PC-3 (cell line): ENCODE measurements around the gene MFAP2. TPM values are rescaled to one million over a fixed set of nuclear protein-coding genes. Genes with fewer than 3 reads are reported as not detected.

Experiments
- ATAC-seq: fragments of 200-7000 bp; cut with Tn5 transposase; 2 replicates; pipeline ENCODE4 v1.9.1; 2020; ENCODE audit warnings: mild to moderate bottlenecking, moderate library complexity
- BruUV-seq: library from RNA; stranded (reverse); fragments of 400-500 nt; replicated peaks from 2 replicates; lab custom pipeline; 2021; lab: Mats Ljungman, UMichigan
- CTCF ChIA-PET: fragments of 300-600 bp; sonication (Branson Sonifier 250); formaldehyde crosslinking; loops from one replicate; lab custom pipeline; 2022; ENCODE audit warnings: antibody characterized with exemption; lab: Charles Lee
- POLR2A ChIA-PET: fragments of 300-600 bp; sonication (Branson Sonifier 250); formaldehyde crosslinking; loops from one replicate; lab custom pipeline; 2022; ENCODE audit warnings: antibody characterized with exemption; ENCODE audit not compliant: unreplicated experiment; lab: Charles Lee
- DNase-seq: peaks from one replicate; pipeline ENCODE4 v3.0.0-alpha.2; 2015
- H2AFZ ChIP-seq: fragments of 300-600 bp; sonication (generic); 2 replicates; pipeline ENCODE4 v1.6.0; 2016; ENCODE audit warnings: antibody characterized with exemption, low read length
- H3F3A ChIP-seq: fragments of 300-600 bp; sonication (generic); one replicate; pipeline ENCODE4 v1.6.0; 2017; ENCODE audit warnings: antibody characterized with exemption, low read length, control low read depth, mild to moderate bottlenecking; ENCODE audit not compliant: unreplicated experiment
- H3K27ac ChIP-seq: fragments of 300-600 bp; sonication (generic); 2 replicates; pipeline ENCODE4 v1.5.1; 2016; ENCODE audit warnings: mild to moderate bottlenecking, low read length
- H3K27me3 ChIP-seq: fragments of 300-600 bp; sonication (generic); 2 replicates; pipeline ENCODE4 v1.6.1; 2016; ENCODE audit warnings: low read length, mixed read lengths
- H3K36me3 ChIP-seq: fragments of 300-600 bp; sonication (generic); 2 replicates; pipeline ENCODE4 v1.6.1; 2016; ENCODE audit warnings: low read depth, mixed run types, low read length, mixed read lengths
- H3K4me1 ChIP-seq: fragments of 300-600 bp; sonication (generic); 2 replicates; pipeline ENCODE4 v1.5.1; 2016; ENCODE audit warnings: low read length; ENCODE audit not compliant: insufficient read depth
- H3K4me2 ChIP-seq: fragments of 300-600 bp; sonication (generic); 2 replicates; pipeline ENCODE4 v1.6.0; 2016; ENCODE audit warnings: low read length
- H3K4me3 ChIP-seq: fragments of 300-600 bp; sonication (generic); 2 replicates; pipeline ENCODE4 v1.5.1; 2016; ENCODE audit warnings: mild to moderate bottlenecking, low read length, mixed read lengths
- H3K79me2 ChIP-seq: fragments of 300-600 bp; sonication (generic); 2 replicates; pipeline ENCODE4 v1.6.1; 2017; ENCODE audit warnings: low read length, mixed read lengths
- H3K9ac ChIP-seq: fragments of 300-600 bp; sonication (generic); 2 replicates; pipeline ENCODE4 v1.6.0; 2016; ENCODE audit warnings: mild to moderate bottlenecking, low read length
- H3K9me2 ChIP-seq: fragments of 300-600 bp; sonication (generic); replicated peaks from 2 replicates; pipeline ENCODE4 v1.6.1; 2016; ENCODE audit warnings: mixed run types, low read length, mixed read lengths
- H3K9me3 ChIP-seq: fragments of 300-600 bp; sonication (generic); 2 replicates; pipeline ENCODE4 v1.6.1; 2016; ENCODE audit warnings: low read length, mixed read lengths
- H4K20me1 ChIP-seq: fragments of 300-600 bp; sonication (generic); 2 replicates; pipeline ENCODE4 v1.6.1; 2016; ENCODE audit warnings: low read length, mixed read lengths
- EZH2 ChIP-seq: fragments of 300-600 bp; sonication (generic); IDR thresholded peaks from one replicate; pipeline ENCODE4 v1.6.1; 2017; ENCODE audit warnings: antibody characterized with exemption, mild to moderate bottlenecking, low read length; ENCODE audit not compliant: unreplicated experiment
- EZH2phosphoT487 ChIP-seq: fragments of 300-600 bp; sonication (generic); IDR thresholded peaks from 2 replicates; pipeline ENCODE4 v1.6.1; 2018; ENCODE audit warnings: mild to moderate bottlenecking, antibody characterized with exemption, low read length, borderline replicate concordance
- intact Hi-C: fragments of 100-400 bp; cut with micrococcal nuclease; formaldehyde crosslinking; loops from 2 replicates; pipeline ENCODE4 v1.9.0; 2023
- total RNA-seq: library from RNA; depleted of rRNA; stranded (reverse); fragments of >200 nt; gene quantifications from 2 replicates; pipeline ENCODE4 v1.2.3, GENCODE V29; 2014
- TF ChIP-seq, protein P1 (sequence below): fragments of 300-600 bp; sonication (generic); conservative IDR thresholded peaks from 2 replicates; pipeline ENCODE4 v1.5.1; 2017; ENCODE audit warnings: antibody characterized with exemption, low read depth, mild to moderate bottlenecking, low read length

MFAP2 gene
- total RNA-seq, 1 experiment from 2014 or later = 1.8 TPM

- Histone ChIP-seq H3F3A (no peaks in the 10 kb centered on the region), H3K36me3 (no peaks in the 10 kb centered on the region), H3K9me2 (no peaks in the 10 kb centered on the region), H3K9me3 (no peaks in the 10 kb centered on the region), H3K79me2 (no peaks in the 10 kb centered on the region), H3K4me3 (no peak overlapping the region), H3K27ac (no peak overlapping the region), H2AFZ (no peak overlapping the region), H3K4me1 (peaks cover 39% of the 10 kb centered on the region), H3K27me3 (no peaks in the 10 kb centered on the region), H3K9ac (no peak overlapping the region), H4K20me1 (no peaks in the 10 kb centered on the region), H3K4me2 (no peak overlapping the region)
- intact Hi-C loops = no loop called here
- no TSS peak for BruUV-seq
- ATAC-seq = no peak
- no peak for DNase-seq
- POLR2A ChIA-PET = no interaction called here
- TF ChIP-seq EZH2 (no peak), EZH2phosphoT487 (no peak)
- TF ChIP-seq, protein P1, sequence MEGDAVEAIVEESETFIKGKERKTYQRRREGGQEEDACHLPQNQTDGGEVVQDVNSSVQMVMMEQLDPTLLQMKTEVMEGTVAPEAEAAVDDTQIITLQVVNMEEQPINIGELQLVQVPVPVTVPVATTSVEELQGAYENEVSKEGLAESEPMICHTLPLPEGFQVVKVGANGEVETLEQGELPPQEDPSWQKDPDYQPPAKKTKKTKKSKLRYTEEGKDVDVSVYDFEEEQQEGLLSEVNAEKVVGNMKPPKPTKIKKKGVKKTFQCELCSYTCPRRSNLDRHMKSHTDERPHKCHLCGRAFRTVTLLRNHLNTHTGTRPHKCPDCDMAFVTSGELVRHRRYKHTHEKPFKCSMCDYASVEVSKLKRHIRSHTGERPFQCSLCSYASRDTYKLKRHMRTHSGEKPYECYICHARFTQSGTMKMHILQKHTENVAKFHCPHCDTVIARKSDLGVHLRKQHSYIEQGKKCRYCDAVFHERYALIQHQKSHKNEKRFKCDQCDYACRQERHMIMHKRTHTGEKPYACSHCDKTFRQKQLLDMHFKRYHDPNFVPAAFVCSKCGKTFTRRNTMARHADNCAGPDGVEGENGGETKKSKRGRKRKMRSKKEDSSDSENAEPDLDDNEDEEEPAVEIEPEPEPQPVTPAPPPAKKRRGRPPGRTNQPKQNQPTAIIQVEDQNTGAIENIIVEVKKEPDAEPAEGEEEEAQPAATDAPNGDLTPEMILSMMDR = no peak
- CTCF ChIA-PET = no interaction called here
Measured at GRCh38 chr1:16979475-16980327, 719 bp downstream of the MFAP2 start.

GRCh38 chr1:16978567-16979474, 1.6 kb downstream of the MFAP2 start:
- Histone ChIP-seq H4K20me1 (no peaks in the 10 kb centered on the region), H3K4me1 (peaks cover 30% of the 10 kb centered on the region), H3K4me2 (no peak overlapping the region), H3K27me3 (no peaks in the 10 kb centered on the region), H2AFZ (no peak overlapping the region), H3F3A (no peaks in the 10 kb centered on the region), H3K9me2 (no peaks in the 10 kb centered on the region), H3K9me3 (no peaks in the 10 kb centered on the region), H3K79me2 (no peaks in the 10 kb centered on the region), H3K4me3 (no peak overlapping the region), H3K9ac (no peak overlapping the region), H3K27ac (no peak overlapping the region), H3K36me3 (no peaks in the 10 kb centered on the region)
- TF ChIP-seq, protein P1 = no peak
- TF ChIP-seq EZH2 = no peak
- TF ChIP-seq EZH2phosphoT487 = no peak
- intact Hi-C loops = no loop called here
- DNase-seq (no peak), ATAC-seq (no peak)
- ChIA-PET CTCF (no interaction called here), POLR2A (interaction anchor here (0.7 kb wide), 1 partner anchor 258 kb away, joined by 3 read pairs; no protein-coding TSS in a partner anchor)
- BruUV-seq = no TSS peak
